Measurements from ENCODE around the gene RETREG3. TPM values are rescaled to one million over a fixed set of nuclear protein-coding genes. Genes with fewer than 3 reads are reported as not detected.
"Not testable (repeated sequence)": the region's sequence is repeated elsewhere in the genome, so short reads cannot be mapped to it uniquely, and the experiment has no call there.

The RETREG3 gene
- total RNA-seq, 1 experiment from 2014 or later = 59.0 TPM

DNA sequence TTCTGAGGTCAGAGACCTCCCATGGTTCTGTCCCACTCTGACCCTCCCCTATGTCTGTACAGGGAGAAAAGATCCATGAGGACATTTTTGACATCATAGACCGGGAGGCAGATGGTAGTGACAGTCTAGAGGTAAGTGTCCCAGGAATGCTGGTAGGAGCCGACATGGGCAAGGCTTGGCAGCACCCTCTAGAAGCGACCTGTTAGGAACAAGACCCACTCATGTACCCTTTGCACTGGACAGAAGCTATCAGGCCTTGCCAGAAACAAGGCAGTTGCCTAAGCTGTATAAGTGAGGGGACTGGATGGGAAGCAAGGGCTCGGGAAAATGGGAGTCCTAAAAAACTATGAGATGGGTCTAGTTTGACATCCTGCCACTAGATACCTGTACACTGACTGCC lies 2.8 kb upstream of the RETREG3 start:
- intact Hi-C loops (cut with micrococcal nuclease; ENCODE audit: unreplicated experiment) = no loop called here
- peaks cover 6% of the 10 kb centered on the region; the same call in 1 of the 2 replicates for H3K4me1 ChIP-seq
- TF ChIP-seq, protein P1, sequence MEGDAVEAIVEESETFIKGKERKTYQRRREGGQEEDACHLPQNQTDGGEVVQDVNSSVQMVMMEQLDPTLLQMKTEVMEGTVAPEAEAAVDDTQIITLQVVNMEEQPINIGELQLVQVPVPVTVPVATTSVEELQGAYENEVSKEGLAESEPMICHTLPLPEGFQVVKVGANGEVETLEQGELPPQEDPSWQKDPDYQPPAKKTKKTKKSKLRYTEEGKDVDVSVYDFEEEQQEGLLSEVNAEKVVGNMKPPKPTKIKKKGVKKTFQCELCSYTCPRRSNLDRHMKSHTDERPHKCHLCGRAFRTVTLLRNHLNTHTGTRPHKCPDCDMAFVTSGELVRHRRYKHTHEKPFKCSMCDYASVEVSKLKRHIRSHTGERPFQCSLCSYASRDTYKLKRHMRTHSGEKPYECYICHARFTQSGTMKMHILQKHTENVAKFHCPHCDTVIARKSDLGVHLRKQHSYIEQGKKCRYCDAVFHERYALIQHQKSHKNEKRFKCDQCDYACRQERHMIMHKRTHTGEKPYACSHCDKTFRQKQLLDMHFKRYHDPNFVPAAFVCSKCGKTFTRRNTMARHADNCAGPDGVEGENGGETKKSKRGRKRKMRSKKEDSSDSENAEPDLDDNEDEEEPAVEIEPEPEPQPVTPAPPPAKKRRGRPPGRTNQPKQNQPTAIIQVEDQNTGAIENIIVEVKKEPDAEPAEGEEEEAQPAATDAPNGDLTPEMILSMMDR (IDR thresholded peaks at IDR 0.05; ENCODE audit: insufficient read depth in 1 of 2, low read depth in 1 of 2, low read length in 1 of 2, severe bottlenecking in 1 of 2, unreplicated experiment in 1 of 2) = no peak
- H3K27me3 ChIP-seq (replicated peaks; ENCODE audit: control insufficient read depth, insufficient read depth, low read length) = no peaks in the 10 kb centered on the region
- no peak overlapping the region for H3K4me3 Mint-ChIP-seq (ENCODE audit: unreplicated experiment)
- DNase-seq = no peak
- H3K27me3 Mint-ChIP-seq (ENCODE audit: insufficient read depth, unreplicated experiment) = no peaks in the 10 kb centered on the region
- POLR2A ChIA-PET = interaction anchor here (0.6 kb wide), 1 partner anchor 15 kb away, joined by 3 read pairs; no protein-coding TSS in a partner anchor
- H3K4me1 Mint-ChIP-seq (ENCODE audit: low read depth, unreplicated experiment) = no peaks in the 10 kb centered on the region
- CTCF ChIA-PET = no interaction called here
- no peak overlapping the region for H3K4me3 ChIP-seq (ENCODE audit: low read depth, low read length)
- BruUV-seq (replicated peaks) = no TSS peak
- H3K36me3 Mint-ChIP-seq (ENCODE audit: insufficient read depth, unreplicated experiment) = peaks cover 41% of the 10 kb centered on the region
- H3K9me3 Mint-ChIP-seq (ENCODE audit: unreplicated experiment) = no peaks in the 10 kb centered on the region
- no peaks in the 10 kb centered on the region for H3K36me3 ChIP-seq (ENCODE audit: control insufficient read depth, insufficient read depth, low read length)
- H3K9me3 ChIP-seq = no peaks in the 10 kb centered on the region
- no peak overlapping the region for H3K27ac Mint-ChIP-seq (ENCODE audit: unreplicated experiment)

DNA sequence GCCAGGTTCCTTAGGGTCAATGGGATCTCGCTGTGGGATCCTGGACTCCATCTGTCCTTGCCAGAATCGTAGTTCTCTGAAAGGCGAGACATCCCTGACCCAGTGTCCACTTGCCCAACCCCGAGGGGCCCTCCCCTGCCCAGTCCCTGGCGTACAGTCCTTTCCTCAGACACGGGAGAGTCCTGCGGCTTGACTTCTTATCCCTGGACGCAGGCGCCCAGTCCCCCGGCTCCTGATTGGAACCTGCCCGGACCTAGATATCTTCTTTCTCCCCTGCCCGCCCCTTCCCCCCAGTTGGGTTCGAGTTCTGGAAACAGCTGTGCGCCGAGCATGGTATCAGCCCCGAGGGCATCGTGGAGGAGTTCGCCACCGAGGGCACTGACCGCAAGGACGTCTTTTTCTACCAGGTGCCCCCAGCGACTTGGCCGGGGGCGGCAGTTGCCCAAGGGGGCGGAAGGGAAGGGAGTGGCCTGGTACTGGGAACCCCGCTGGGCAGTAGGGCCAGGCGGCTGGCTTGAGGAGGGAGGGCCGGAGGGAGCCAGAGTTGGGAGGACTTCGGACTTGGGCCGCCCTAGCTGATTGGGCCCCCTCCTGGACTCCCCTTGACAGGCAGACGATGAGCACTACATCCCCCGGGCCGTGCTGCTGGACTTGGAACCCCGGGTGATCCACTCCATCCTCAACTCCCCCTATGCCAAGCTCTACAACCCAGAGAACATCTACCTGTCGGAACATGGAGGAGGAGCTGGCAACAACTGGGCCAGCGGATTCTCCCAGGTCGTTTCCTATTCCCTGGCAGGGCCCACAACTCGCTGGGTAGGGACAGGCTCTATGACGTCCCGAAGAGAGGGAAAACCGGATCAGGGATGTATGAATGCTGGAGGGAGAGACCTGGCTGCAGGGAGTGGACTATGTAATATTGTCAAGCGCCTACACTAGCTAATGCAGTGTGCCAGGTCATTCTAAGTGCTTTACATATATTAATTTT lies 934 bp upstream of the RETREG3 start:
- not testable (repeated sequence) for H3K9me3 ChIP-seq; H3K9me3 Mint-ChIP-seq (ENCODE audit: unreplicated experiment); H3K27me3 Mint-ChIP-seq (ENCODE audit: insufficient read depth, unreplicated experiment); H3K27me3 ChIP-seq (replicated peaks; ENCODE audit: control insufficient read depth, insufficient read depth, low read length); H3K36me3 ChIP-seq (ENCODE audit: control insufficient read depth, insufficient read depth, low read length); H3K4me1 ChIP-seq
- Mint-ChIP-seq H3K4me3 (ENCODE audit: unreplicated experiment) (peak overlapping the region; percentile 90), H3K4me1 (ENCODE audit: low read depth, unreplicated experiment) (peaks cover 11% of the 10 kb centered on the region), H3K27ac (ENCODE audit: unreplicated experiment) (peak overlapping the region; percentile 77), H3K36me3 (ENCODE audit: insufficient read depth, unreplicated experiment) (peaks cover 33% of the 10 kb centered on the region)
- intact Hi-C loops (cut with micrococcal nuclease; ENCODE audit: unreplicated experiment) = loop anchor here (1.0 to 2.0 kb wide), 2 partner anchors 31 to 67 kb away; no protein-coding TSS in a partner anchor
- peak overlapping the region; percentile 72 for H3K4me3 ChIP-seq (ENCODE audit: low read depth, low read length)
- POLR2A ChIA-PET = interaction anchor here (0.6 to 3.2 kb wide), 14 partner anchors 8 to 759 kb away, joined by 3 to 26 read pairs (median 5); partner anchors contain the start of genes CAVIN1, PLEKHH3, PSMC3IP and STAT3
- DNase-seq = peak in 1 of 2 experiments; percentile 48
- TSS peak; percentile 65 for BruUV-seq (replicated peaks)
- CTCF ChIA-PET = interaction anchor here (0.6 to 3.3 kb wide), 12 partner anchors 8 to 388 kb away, joined by 3 to 37 read pairs (median 4); partner anchors contain the start of genes BECN1, PLEKHH3, PSMC3IP and RPL27

GRCh38 chr17:42608305-42609181 lies 631 bp downstream of the RETREG3 start:
- Mint-ChIP-seq H3K27ac (ENCODE audit: unreplicated experiment) (peak overlapping the region; percentile 77), H3K27me3 (ENCODE audit: insufficient read depth, unreplicated experiment) (no peaks in the 10 kb centered on the region), H3K4me3 (ENCODE audit: unreplicated experiment) (peak overlapping the region; percentile 90), H3K36me3 (ENCODE audit: insufficient read depth, unreplicated experiment) (peaks cover 22% of the 10 kb centered on the region), H3K4me1 (ENCODE audit: low read depth, unreplicated experiment) (peaks cover 13% of the 10 kb centered on the region), H3K9me3 (ENCODE audit: unreplicated experiment) (no peaks in the 10 kb centered on the region)
- Histone ChIP-seq H3K4me1 (peaks cover 6% of the 10 kb centered on the region; the same call in 1 of the 2 replicates), H3K27me3 (replicated peaks; ENCODE audit: control insufficient read depth, insufficient read depth, low read length) (no peaks in the 10 kb centered on the region), H3K36me3 (ENCODE audit: control insufficient read depth, insufficient read depth, low read length) (no peaks in the 10 kb centered on the region), H3K9me3 (no peaks in the 10 kb centered on the region), H3K4me3 (ENCODE audit: low read depth, low read length) (peak overlapping the region; percentile 70)
- POLR2A ChIA-PET = interaction anchor here (0.6 to 3.2 kb wide), 17 partner anchors 10 to 690 kb away, joined by 3 to 26 read pairs (median 5); partner anchors contain the start of genes EZH1, PLEKHH3, PSMC3IP and RPL27
- intact Hi-C loops (cut with micrococcal nuclease; ENCODE audit: unreplicated experiment) = loop anchor here (1.0 to 2.0 kb wide), 2 partner anchors 30 to 69 kb away; no protein-coding TSS in a partner anchor
- TF ChIP-seq, protein P1 (IDR thresholded peaks at IDR 0.05; ENCODE audit: insufficient read depth in 1 of 2, low read depth in 1 of 2, low read length in 1 of 2, severe bottlenecking in 1 of 2, unreplicated experiment in 1 of 2) = no peak
- BruUV-seq (replicated peaks) = no TSS peak
- DNase-seq = no peak
- CTCF ChIA-PET = interaction anchor here (0.6 to 3.3 kb wide), 11 partner anchors 8 to 390 kb away, joined by 3 to 37 read pairs (median 4); partner anchors contain the start of genes BECN1, PLEKHH3, PSMC3IP and RPL27

Data from Caco-2 (cell line).